GM21367 (cell line): Measurements from ENCODE around the gene SNRNP200.
"Not testable (repeated sequence)": the region's sequence is repeated elsewhere in the genome, so short reads cannot be mapped to it uniquely, and the experiment has no call there.

Source experiments
- ATAC-seq: cut with Tn5 transposase; IDR thresholded peaks from one replicate; pipeline ENCODE4 v1.9.1; 2021; ENCODE audit not compliant: unreplicated experiment

Gene SNRNP200

GRCh38 chr2:96276787-96277499 is 28.4 kb downstream of the SNRNP200 start:
- no peak for ATAC-seq

GRCh38 chr2:96274355-96275056 is 30.8 kb downstream of the SNRNP200 start:
- no peak for ATAC-seq

- no peak for ATAC-seq
These were observed 31.6 kb downstream of the SNRNP200 start for GRCh38 chr2:96273763-96274162.

- no peak for ATAC-seq
These were observed 33.4 kb downstream of the SNRNP200 start for GRCh38 chr2:96271995-96272394.

GRCh38 chr2:96267159-96267971 is 38.0 kb downstream of the SNRNP200 start:
- ATAC-seq, result no peak

- peak; percentile 89 for ATAC-seq
These were observed 39.3 kb downstream of the SNRNP200 start, which contains the start of the genes CIAO1 and TMEM127 for GRCh38 chr2:96265840-96266679. CIAO1 (plus strand) TSS chr2:96266225; CDS start chr2:96266351, 126 bp downstream. TMEM127 (minus strand) TSS chr2:96265997; CDS start chr2:96265381, 616 bp downstream.

GRCh38 chr2:96265349-96265839 is 40.0 kb downstream of the SNRNP200 start:
- ATAC-seq, result peak; percentile 1

GRCh38 chr2:96264656-96265348 is 40.5 kb downstream of the SNRNP200 start:
- ATAC-seq, result no peak

GRCh38 chr2:96264086-96264485 is 41.3 kb downstream of the SNRNP200 start:
- ATAC-seq, result no peak

- ATAC-seq, result no peak
These were observed 43.0 kb downstream of the SNRNP200 start for GRCh38 chr2:96262306-96262705.

- no peak for ATAC-seq
These were observed 43.9 kb downstream of the SNRNP200 start for GRCh38 chr2:96261328-96262003.

- peak; percentile 44 for ATAC-seq
These were observed 44.7 kb downstream of the SNRNP200 start for GRCh38 chr2:96260387-96261260.

- ATAC-seq, result no peak
These were observed 45.8 kb downstream of the SNRNP200 start for GRCh38 chr2:96259497-96259921.

GRCh38 chr2:96258166-96259022 is 47.0 kb downstream of the SNRNP200 start:
- ATAC-seq, result no peak

GRCh38 chr2:96257744-96258143 is 47.6 kb downstream of the SNRNP200 start:
- ATAC-seq, result not testable (repeated sequence)

GRCh38 chr2:96256611-96257113 is 48.7 kb downstream of the SNRNP200 start:
- ATAC-seq, result no peak

- no peak for ATAC-seq
These were observed 50.8 kb downstream of the SNRNP200 start for GRCh38 chr2:96254571-96254970.
